ENCODE data around the gene BRCA1.

Gene BRCA1

GRCh38 chr17:43033948-43034881, 90.9 kb downstream of the BRCA1 start:
- Histone ChIP-seq H3K27me3 (ENCODE audit: insufficient read depth, poor library complexity, severe bottlenecking) (no peaks in the 10 kb centered on the region), H3K27ac (replicated peaks) (no peak overlapping the region), H3K4me3 (replicated peaks; ENCODE audit: insufficient read depth, low read length) (no peak overlapping the region)
- TF ChIP-seq SPI1 (IDR thresholded peaks at IDR 0.05; ENCODE audit: borderline replicate concordance, low read depth), result no peak
- TF ChIP-seq GABPA (IDR thresholded peaks at IDR 0.05; ENCODE audit: low read depth), result no peak
- TF ChIP-seq CTCF (IDR thresholded peaks at IDR 0.05; ENCODE audit: insufficient read depth, low read length), result no peak
- no peak for TF ChIP-seq REST (IDR thresholded peaks at IDR 0.05; ENCODE audit: insufficient replicate concordance, low read depth)
- TF ChIP-seq POLR2AphosphoS5 (IDR thresholded peaks at IDR 0.05; ENCODE audit: low read depth), result no peak
- no peak for DNase-seq (ENCODE audit: low read depth in 1 of 2, low spot score in 1 of 2)

- Histone ChIP-seq H3K4me3 (replicated peaks; ENCODE audit: insufficient read depth, low read length) (no peak overlapping the region), H3K27me3 (ENCODE audit: insufficient read depth, poor library complexity, severe bottlenecking) (no peaks in the 10 kb centered on the region), H3K27ac (replicated peaks) (no peak overlapping the region)
- no peak for DNase-seq (ENCODE audit: low read depth in 1 of 2, low spot score in 1 of 2)
- TF ChIP-seq POLR2AphosphoS5 (IDR thresholded peaks at IDR 0.05; ENCODE audit: low read depth) (no peak), SPI1 (IDR thresholded peaks at IDR 0.05; ENCODE audit: borderline replicate concordance, low read depth) (no peak), REST (IDR thresholded peaks at IDR 0.05; ENCODE audit: insufficient replicate concordance, low read depth) (no peak), GABPA (IDR thresholded peaks at IDR 0.05; ENCODE audit: low read depth) (no peak), CTCF (IDR thresholded peaks at IDR 0.05; ENCODE audit: insufficient read depth, low read length) (no peak)
Observed at GRCh38 chr17:43031666-43032065, 93.5 kb downstream of the BRCA1 start.

- no peak overlapping the region for H3K4me3 ChIP-seq (replicated peaks; ENCODE audit: insufficient read depth, low read length)
Observed at GRCh38 chr17:43030137-43030767, 94.9 kb downstream of the BRCA1 start.

More at GRCh38 chr17:43030137-43030767, 94.9 kb downstream of the BRCA1 start:
- H3K27ac ChIP-seq (replicated peaks), result no peak overlapping the region
- H3K27me3 ChIP-seq (ENCODE audit: insufficient read depth, poor library complexity, severe bottlenecking), result no peaks in the 10 kb centered on the region
- DNase-seq (ENCODE audit: low read depth in 1 of 2, low spot score in 1 of 2), result no peak
- TF ChIP-seq REST (IDR thresholded peaks at IDR 0.05; ENCODE audit: insufficient replicate concordance, low read depth) (no peak), GABPA (IDR thresholded peaks at IDR 0.05; ENCODE audit: low read depth) (no peak), CTCF (IDR thresholded peaks at IDR 0.05; ENCODE audit: insufficient read depth, low read length) (no peak), POLR2AphosphoS5 (IDR thresholded peaks at IDR 0.05; ENCODE audit: low read depth) (no peak), SPI1 (IDR thresholded peaks at IDR 0.05; ENCODE audit: borderline replicate concordance, low read depth) (no peak)
